Gastrocnemius medialis (tissue), 4 donors: Measurements from ENCODE around the gene MAGEB17. TPM values are rescaled to one million over a fixed set of nuclear protein-coding genes. Genes with fewer than 3 reads are reported as not detected.
"Not testable (repeated sequence)": the region's sequence is repeated elsewhere in the genome, so short reads cannot be mapped to it uniquely, and the experiment has no call there.

Experiments
- ATAC-seq, 2 donors: fragments of 150-250 bp; one replicate each; pipeline ENCODE4 v1.9.1; 2016
- DNase-seq, 2 donors: peaks; one replicate each; pipeline ENCODE4 v3.0.0-alpha.2; 2019
- H3K27ac ChIP-seq, 4 donors: fragments of 200-600 bp; sonication (generic); 1 replicate in 1 of 4; 2 replicates in 3 of 4; pipeline ENCODE4 v1.5.1; 2016 to 2018; ENCODE audit warnings: mild to moderate bottlenecking in 2 of 4, moderate library complexity in 1 of 4
- H3K27me3 ChIP-seq, 3 donors: fragments of 200-600 bp; sonication (generic) in 2 of 3; 1 replicate in 1 of 3; 2 replicates in 2 of 3; pipeline versions ENCODE4 v1.5.1 to v1.6.0; 2016 to 2019; ENCODE audit warnings: mild to moderate bottlenecking in 1 of 3, moderate library complexity in 1 of 3
- H3K36me3 ChIP-seq, 2 donors: fragments of 200-600 bp; sonication (generic) in 1 of 2; one replicate each; pipeline ENCODE4 v1.5.1; 2017 to 2018
- H3K4me1 ChIP-seq, 2 donors: fragments of 200-600 bp; sonication (generic) in 1 of 2; one replicate each; pipeline ENCODE4 v1.5.1; 2016 to 2017; ENCODE audit warnings: mild to moderate bottlenecking in 2 of 2
- H3K4me3 ChIP-seq, 4 donors: fragments of 200-600 bp; sonication (generic) in 3 of 4; 1 replicate in 1 of 4; 2 replicates in 3 of 4; pipeline ENCODE4 v1.5.1; 2016 to 2019; ENCODE audit warnings: mild to moderate bottlenecking in 2 of 4
- H3K9me3 ChIP-seq, 3 donors: fragments of 200-600 bp; sonication (generic) in 2 of 3; 1 replicate in 1 of 3; 2 replicates in 2 of 3; pipeline ENCODE4 v1.5.1; 2016 to 2019
- POLR2A ChIP-seq, 2 donors: fragments of 450-650 bp; IDR thresholded peaks; one replicate each; pipeline ENCODE4 v1.6.1; 2017; ENCODE audit warnings: antibody characterized with exemption in 2 of 2, mild to moderate bottlenecking in 2 of 2, moderate library complexity in 2 of 2
- in situ Hi-C, 4 donors: fragments of 200-750 bp; cut with MboI; loops; one replicate each; pipeline versions ENCODE4 v1.15.0 to v1.8.0; 2017; ENCODE audit warnings: low sequenced_read_pairs in 4 of 4
- intact Hi-C: fragments of 100-400 bp; cut with DNase I; formaldehyde crosslinking; loops from one replicate; pipeline ENCODE4 v1.15.1; 2023; ENCODE audit warnings: low total_unique reads
- total RNA-seq, 4 donors: library from RNA; depleted of rRNA; stranded (reverse); fragments of >200 nt; gene quantifications; one replicate each; pipeline versions ENCODE4 v1.1.0 to v1.2.3, GENCODE V29; 2016
- TF ChIP-seq, protein P1 (sequence below), 5 experiments: fragments of 450-650 bp in 3 of 5; fragments of 200-600 bp in 2 of 5; sonication (generic) in 2 of 5; IDR thresholded peaks in 4 of 5; conservative IDR thresholded peaks in 1 of 5; 1 replicate in 4 of 5; 2 replicates in 1 of 5; pipeline ENCODE4 v1.5.1; 2016 to 2019; ENCODE audit warnings: antibody characterized with exemption in 5 of 5, mild to moderate bottlenecking in 3 of 5, moderate library complexity in 3 of 5

The MAGEB17 gene
- total RNA-seq, 4 donors from 2014 or later: not detected

DNA sequence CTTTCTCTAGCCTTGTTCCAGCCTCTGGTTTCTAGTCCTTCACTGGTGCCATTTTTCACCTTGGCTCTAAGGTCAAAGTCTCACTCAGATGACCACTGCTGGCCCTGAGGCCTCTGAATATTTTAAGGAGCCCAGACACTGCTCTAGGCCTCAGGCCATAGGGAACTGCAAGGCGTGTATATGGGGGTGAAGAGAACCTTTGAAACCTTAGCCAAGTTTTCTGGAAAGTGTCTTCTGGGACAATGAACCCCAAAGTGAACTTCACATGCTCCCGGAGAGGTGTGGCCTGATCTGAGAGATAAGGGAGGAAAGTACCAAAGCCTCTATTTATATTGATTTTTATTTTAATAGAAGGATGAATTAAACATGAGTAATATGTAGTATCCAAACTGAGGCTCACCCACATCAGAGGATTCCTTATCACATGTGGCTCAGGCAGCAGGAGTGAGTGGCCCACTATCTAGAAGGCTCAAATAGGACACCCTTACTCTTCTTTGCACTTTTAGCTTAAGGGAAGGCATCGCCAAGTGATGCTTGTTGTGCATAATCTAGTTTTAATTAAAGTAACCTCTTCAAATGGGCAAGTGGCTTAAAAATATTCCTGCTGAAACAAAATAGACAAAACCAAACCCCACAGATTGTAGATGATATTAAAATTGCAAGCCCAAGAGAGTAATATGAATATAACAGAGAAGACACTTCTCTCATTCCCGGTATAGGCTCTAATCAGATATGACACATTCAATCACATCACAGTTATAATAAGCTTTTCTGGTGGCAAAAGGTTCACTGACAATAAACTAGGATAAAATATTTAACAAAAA, 25.6 kb upstream of the MAGEB17 start:
- in situ Hi-C loops: no loop called here
- no peaks in the 10 kb centered on the region for H3K36me3 ChIP-seq
- no peak overlapping the region for H3K27ac ChIP-seq

DNA sequence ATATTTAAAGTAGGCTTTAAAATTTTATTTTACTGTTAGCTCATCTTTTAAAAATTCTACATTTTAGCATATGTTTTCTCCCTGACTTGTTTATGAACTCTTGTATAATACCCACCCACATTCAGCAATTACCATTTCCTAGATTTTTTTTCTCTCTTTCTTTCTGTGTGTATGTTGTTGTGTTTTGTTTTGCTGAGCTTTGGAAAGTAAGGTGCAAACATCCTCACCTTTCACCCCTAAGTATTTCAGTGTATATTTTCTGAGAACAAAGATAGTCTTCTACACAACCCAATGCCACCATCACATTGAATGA, 25.1 kb upstream of the MAGEB17 start:
- Histone ChIP-seq H3K9me3 (no peaks in the 10 kb centered on the region), H3K27ac (no peak overlapping the region), H3K4me1 (no peaks in the 10 kb centered on the region), H3K4me3 (no peak overlapping the region), H3K36me3 (no peaks in the 10 kb centered on the region), H3K27me3 (no peaks in the 10 kb centered on the region)
- DNase-seq (no peak), ATAC-seq (no peak)
- intact Hi-C loops (no loop called here), in situ Hi-C loops (no loop called here)
- TF ChIP-seq, protein P1, sequence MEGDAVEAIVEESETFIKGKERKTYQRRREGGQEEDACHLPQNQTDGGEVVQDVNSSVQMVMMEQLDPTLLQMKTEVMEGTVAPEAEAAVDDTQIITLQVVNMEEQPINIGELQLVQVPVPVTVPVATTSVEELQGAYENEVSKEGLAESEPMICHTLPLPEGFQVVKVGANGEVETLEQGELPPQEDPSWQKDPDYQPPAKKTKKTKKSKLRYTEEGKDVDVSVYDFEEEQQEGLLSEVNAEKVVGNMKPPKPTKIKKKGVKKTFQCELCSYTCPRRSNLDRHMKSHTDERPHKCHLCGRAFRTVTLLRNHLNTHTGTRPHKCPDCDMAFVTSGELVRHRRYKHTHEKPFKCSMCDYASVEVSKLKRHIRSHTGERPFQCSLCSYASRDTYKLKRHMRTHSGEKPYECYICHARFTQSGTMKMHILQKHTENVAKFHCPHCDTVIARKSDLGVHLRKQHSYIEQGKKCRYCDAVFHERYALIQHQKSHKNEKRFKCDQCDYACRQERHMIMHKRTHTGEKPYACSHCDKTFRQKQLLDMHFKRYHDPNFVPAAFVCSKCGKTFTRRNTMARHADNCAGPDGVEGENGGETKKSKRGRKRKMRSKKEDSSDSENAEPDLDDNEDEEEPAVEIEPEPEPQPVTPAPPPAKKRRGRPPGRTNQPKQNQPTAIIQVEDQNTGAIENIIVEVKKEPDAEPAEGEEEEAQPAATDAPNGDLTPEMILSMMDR (IDR thresholded peaks at IDR 0.05 in 4 of 5, conservative IDR thresholded peaks at IDR 0.05 in 1 of 5): no peak
- no peak for TF ChIP-seq POLR2A (IDR thresholded peaks at IDR 0.05)

More for the DNA sequence above, 25.6 kb upstream of the MAGEB17 start:
- Histone ChIP-seq H3K27me3 (no peaks in the 10 kb centered on the region), H3K9me3 (no peaks in the 10 kb centered on the region), H3K4me1 (no peaks in the 10 kb centered on the region), H3K4me3 (no peak overlapping the region)
- ATAC-seq (no peak), DNase-seq (no peak)
- intact Hi-C loops: no loop called here
- no peak for TF ChIP-seq POLR2A (IDR thresholded peaks at IDR 0.05)
- TF ChIP-seq, protein P1 (IDR thresholded peaks at IDR 0.05 in 4 of 5, conservative IDR thresholded peaks at IDR 0.05 in 1 of 5): no peak

DNA sequence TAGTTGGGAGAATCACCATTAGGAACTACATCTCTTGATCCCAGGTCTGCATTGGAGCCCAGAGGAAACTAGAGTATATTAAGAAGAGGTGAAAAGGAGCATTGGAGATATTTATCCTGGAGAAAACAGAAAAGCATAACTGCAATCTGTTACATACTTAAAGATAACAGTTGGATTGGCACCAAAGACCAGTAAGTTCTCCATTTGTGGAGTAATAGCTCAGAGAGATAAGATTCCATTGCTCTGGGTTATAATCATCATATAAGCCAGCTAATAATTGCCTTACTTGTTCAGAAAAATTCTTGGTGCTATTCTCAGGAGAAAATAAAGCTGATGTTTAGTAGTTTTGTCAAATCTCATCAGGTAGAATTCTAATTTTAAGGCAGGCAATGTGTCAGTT, 23.3 kb upstream of the MAGEB17 start:
- H3K27ac ChIP-seq: no peak overlapping the region
- TF ChIP-seq POLR2A (IDR thresholded peaks at IDR 0.05): no peak
- TF ChIP-seq, protein P1 (IDR thresholded peaks at IDR 0.05 in 4 of 5, conservative IDR thresholded peaks at IDR 0.05 in 1 of 5): no peak
- H3K4me3 ChIP-seq: no peak overlapping the region
- in situ Hi-C loops (no loop called here), intact Hi-C loops (no loop called here)
- DNase-seq: no peak
- ATAC-seq: no peak
- no peaks in the 10 kb centered on the region for H3K9me3 ChIP-seq
- H3K4me1 ChIP-seq: no peaks in the 10 kb centered on the region
- H3K27me3 ChIP-seq: no peaks in the 10 kb centered on the region
- no peaks in the 10 kb centered on the region for H3K36me3 ChIP-seq

DNA sequence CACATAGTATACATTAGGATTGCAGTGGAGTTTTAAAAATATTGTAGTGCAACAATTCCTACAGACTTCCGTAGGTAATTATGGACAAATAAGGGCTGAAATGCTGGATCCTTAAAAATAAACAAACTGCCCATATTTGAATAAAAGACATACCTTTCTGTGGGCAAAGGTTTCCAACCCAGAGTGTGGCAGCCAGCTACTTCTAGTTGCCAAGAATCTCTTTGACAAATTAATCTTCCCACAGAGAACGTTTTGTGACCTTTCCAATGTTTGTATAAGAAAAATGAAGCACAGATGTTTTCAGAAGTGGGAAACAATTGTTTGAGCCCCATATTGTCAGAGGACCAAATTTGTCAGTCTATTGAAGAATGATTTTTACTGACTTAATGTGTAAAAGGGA, 22.9 kb upstream of the MAGEB17 start:
- intact Hi-C loops: no loop called here
- in situ Hi-C loops: no loop called here
- ATAC-seq (no peak), DNase-seq (no peak)
- Histone ChIP-seq H3K4me1 (no peaks in the 10 kb centered on the region), H3K27ac (no peak overlapping the region), H3K9me3 (no peaks in the 10 kb centered on the region), H3K27me3 (no peaks in the 10 kb centered on the region), H3K4me3 (no peak overlapping the region), H3K36me3 (no peaks in the 10 kb centered on the region)
- TF ChIP-seq, protein P1 (IDR thresholded peaks at IDR 0.05 in 4 of 5, conservative IDR thresholded peaks at IDR 0.05 in 1 of 5): no peak
- no peak for TF ChIP-seq POLR2A (IDR thresholded peaks at IDR 0.05)

DNA sequence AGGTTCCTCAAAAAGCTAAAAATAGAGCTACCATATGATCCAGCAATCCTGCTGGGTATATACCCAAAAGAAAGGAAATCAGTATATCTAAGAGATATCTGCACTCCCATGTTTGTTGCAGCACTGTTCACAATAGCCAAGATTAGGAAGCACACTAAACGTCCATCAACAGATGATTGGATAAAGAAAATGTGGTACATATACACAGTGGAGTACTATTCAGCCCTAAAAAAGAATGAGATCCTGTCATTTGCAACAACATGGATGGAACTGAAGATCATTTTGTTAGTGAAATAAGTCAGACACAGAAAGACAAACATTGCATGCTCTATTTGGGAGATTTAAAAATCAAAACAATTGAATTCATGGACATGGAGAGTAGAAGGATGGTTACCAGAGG, 22.2 kb upstream of the MAGEB17 start:
- DNase-seq, in situ Hi-C loops, H3K27me3 ChIP-seq, H3K4me1 ChIP-seq, H3K36me3 ChIP-seq, ATAC-seq, H3K4me3 ChIP-seq, intact Hi-C loops, H3K27ac ChIP-seq, H3K9me3 ChIP-seq: not testable (repeated sequence)
